Smooth muscle cell of the pulmonary artery (primary cell): ENCODE data around the gene UNC5CL. TPM values are rescaled to one million over a fixed set of nuclear protein-coding genes. Genes with fewer than 3 reads are reported as not detected.

Experiments
- total RNA-seq: library from RNA; depleted of rRNA; stranded (reverse); fragments of >200 nt; gene quantifications from 2 replicates; pipeline ENCODE4 v1.2.3, GENCODE V29; 2014

Gene UNC5CL, protein sequence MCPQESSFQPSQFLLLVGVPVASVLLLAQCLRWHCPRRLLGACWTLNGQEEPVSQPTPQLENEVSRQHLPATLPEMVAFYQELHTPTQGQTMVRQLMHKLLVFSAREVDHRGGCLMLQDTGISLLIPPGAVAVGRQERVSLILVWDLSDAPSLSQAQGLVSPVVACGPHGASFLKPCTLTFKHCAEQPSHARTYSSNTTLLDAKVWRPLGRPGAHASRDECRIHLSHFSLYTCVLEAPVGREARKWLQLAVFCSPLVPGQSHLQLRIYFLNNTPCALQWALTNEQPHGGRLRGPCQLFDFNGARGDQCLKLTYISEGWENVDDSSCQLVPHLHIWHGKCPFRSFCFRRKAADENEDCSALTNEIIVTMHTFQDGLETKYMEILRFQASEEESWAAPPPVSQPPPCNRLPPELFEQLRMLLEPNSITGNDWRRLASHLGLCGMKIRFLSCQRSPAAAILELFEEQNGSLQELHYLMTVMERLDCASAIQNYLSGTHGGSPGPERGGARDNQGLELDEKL
- under 0.01 and 0.07 TPM in 2 replicates for total RNA-seq

DNA sequence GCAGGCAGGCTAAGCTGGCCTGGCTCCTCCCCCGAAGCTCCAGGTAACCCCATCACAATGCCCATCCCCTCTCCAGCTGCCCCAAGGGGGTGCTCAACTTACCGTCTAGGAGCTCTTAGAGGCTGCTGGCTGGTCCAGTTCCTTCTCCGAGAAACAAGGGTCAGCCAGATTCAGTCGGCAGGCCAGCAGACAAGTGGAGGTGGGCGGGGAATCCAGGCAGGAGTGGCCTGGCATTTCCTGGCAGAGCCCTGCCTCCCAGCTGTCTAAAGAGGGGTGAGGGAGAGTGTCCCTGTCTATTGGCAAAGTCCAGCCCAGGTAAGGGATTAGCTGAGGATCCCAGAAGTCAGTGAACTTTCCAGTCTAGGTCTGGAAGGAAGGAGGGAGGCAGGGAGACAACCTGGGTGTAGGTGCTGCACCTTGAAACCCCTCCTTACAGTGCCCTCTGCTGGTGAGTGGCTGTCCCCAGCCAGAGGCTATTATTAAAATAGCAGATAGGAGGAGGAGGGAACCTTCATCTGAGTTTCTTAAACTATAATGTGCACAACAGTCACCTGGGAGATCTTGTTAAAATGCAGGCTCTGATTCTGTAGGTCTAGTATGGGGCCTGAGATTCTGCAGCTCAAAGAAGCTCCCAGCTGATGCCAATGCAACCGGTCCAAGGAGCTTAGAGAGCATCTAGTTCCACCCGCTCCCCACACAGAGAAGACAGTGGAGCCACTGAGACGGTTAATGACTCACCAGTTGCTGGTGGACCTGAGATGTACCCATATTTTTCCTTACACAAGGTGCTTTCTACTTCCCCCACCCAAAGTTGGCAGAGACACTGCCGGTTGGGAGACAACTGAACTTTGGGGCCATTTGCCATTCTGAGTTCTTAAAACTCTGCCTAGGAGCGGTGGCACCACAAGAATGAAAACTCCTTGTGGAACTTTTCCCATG is at the start of gene UNC5CL:
TSS of gene UNC5CL (minus strand) at position 162 of the 939 bp plus-strand sequence. CDS start 4,147 bp downstream, outside the sequence.

DNA sequence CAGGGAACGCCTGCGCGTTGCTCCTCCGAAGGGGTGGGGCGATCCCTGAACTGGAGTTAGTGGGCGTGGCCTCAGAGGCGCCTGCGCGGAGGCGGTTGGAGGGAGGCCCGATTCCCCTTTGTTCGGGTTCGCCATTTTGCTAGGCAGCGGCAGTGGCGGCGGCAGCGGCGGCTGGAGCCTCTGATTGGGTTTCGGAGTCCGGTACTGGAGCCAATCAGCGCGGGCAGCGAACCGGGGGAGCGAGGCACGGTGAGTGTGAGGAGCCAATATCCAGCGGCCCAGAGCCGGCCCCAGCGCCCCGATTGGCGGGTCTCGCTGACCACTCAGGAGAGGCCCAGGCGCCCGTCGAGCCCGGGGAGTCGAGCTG is 33.8 kb upstream of the UNC5CL start, which contains the start of gene NFYA:
TSS of gene NFYA (plus strand) at position 139 of the 367 bp plus-strand sequence. CDS start 6,116 bp downstream, outside the sequence.

DNA sequence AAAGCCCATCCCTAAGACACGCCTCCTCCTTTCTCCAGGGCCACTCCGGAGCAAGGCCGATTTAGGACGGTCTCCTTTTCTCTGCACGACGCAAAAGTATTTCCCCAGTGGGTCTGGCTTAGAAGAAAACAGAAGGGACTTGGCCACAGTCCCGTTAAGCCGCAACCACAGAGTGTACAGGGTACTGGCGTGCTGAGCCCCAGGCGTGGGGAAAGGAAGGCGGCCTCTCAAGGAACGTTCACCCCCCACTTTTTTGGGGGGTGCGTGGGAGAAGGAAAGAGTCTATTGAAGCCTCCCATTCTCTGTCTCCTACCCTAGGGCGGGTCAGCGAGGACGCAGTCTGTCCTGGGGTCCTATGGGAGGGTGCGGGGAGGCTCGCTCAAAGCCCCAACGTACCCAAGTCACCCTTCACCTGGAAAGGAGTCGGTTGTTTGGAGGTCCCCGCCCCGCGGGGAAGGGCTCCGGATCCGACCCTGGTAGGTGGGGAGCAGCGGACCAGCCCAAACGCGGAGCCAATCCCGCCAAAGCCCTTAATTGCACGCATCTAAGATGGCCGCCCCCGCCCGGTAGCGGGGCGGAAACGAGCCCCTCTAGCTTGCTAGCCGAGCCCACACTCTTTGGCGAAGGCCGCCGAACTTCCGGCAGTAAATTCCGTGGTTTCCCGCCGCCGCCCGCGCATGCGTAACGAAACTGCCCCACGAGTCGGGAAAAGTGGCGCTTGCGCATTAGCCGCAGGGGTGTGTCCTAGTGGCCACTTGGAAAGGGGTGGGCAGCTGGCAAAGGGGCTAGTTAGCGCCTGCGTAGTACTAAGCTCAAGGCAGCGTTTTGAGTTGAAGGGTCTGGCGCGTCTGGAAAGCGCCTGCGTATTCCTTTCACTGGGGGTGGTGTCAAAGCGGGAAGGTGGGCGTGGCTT is 33.2 kb upstream of the UNC5CL start, which contains the start of gene OARD1:
TSS of gene OARD1 (minus strand) at position 434 of the 913 bp plus-strand sequence. CDS start 722 bp downstream, outside the sequence.

DNA sequence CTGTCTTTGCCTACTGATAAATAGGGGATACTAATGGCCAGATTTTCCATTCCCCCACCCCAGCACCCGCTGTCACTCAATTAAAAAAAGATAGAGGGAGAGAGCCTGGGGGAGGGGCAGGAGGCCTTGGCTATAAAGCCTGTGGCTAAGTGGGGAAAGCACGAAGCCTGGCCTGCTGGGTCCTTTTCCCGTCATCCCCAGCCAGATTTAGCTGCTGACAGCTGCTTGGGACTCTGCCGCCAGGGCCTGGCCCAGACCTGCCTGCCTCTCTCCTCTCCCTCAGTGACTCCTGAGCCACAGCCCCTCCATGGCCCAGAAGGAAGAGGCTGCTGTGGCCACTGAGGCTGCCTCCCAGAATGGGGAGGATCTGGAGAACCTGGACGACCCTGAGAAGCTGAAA is 14.0 kb upstream of the UNC5CL start, which contains the start of gene APOBEC2:
TSS of gene APOBEC2 (plus strand) at position 162 of the 400 bp plus-strand sequence. CDS start at position 308, 146 bp downstream.

DNA sequence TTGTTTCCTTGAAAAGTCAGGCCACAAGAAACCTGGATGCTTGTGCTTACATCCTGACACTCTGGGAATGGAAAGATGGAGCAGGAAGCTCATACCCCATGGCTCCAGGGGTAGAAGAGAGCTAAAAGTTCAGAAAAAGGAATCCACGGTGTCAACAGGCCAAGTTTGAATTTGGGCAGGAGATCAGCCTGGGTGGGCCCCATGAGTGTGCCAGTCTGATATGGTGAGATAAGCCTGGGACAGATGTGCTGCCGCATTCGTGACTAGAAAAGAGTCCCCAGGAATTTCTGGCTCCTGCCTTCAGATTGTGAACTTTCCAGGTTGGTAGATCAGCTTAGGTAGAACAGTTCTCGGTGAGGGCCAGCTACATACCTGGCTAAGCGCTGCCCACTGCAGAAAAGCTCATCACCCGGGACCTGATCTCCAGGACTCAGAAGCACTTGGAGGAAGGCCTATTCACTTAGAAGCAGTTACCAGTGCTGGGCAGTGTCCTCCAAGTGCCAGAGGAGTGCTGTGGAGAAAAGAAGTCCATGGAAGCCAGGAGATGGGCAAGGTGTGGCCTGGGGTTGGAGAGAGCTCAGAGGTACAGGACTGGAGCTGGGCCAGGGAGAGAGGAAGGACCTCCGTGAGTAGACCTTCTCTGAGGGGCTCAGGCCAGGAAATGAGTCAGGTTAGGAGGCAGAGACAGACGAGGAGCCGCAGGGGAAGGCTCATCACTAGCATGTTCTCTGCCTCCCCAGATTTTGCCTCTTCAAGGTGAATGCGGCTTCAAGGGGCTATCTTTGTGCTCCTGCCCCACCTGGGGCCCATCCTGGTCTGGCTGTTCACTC is 3.4 kb upstream of the UNC5CL start, which contains the start of gene TSPO2:
TSS of gene TSPO2 (plus strand) at position 242 of the 830 bp plus-strand sequence. CDS start at position 761, 519 bp downstream.

Other genes starting within 250 kb of the UNC5CL start
- gene TSPO2, start 3.2 kb upstream of the UNC5CL start, total RNA-seq = not detected in 2 replicates
- not detected in 2 replicates for gene APOBEC2, start 14.0 kb upstream of the UNC5CL start, total RNA-seq
- 7.5 and 8.5 TPM in 2 replicates for gene OARD1, start 33.1 kb upstream of the UNC5CL start, total RNA-seq
- 16.3 and 20.3 TPM in 2 replicates for gene NFYA, start 33.8 kb upstream of the UNC5CL start, total RNA-seq
- gene TREML1, start 115.1 kb upstream of the UNC5CL start, total RNA-seq = not detected in 2 replicates
- gene TREM2, start 123.9 kb upstream of the UNC5CL start, total RNA-seq = not detected in 2 replicates
- gene TREML2, start 161.9 kb upstream of the UNC5CL start, total RNA-seq = 0.07 TPM in 1 of 2 replicates, not detected in the other
- gene TREML4, start 189.1 kb upstream of the UNC5CL start, total RNA-seq = not detected in 2 replicates
- gene TREM1, start 247.5 kb upstream of the UNC5CL start, total RNA-seq = 1.5 and 19.5 TPM in 2 replicates